OCI-LY7 (cell line): Measurements from ENCODE around the gene LRIG3.

Experiments
- CTCF ChIP-seq: fragments of 200-600 bp; sonication (generic); conservative IDR thresholded peaks from 2 replicates; pipeline ENCODE4 v1.5.1; 2014; ENCODE audit warnings: mild to moderate bottlenecking, antibody characterized with exemption, low read length, moderate library complexity, mixed read lengths
- EZH2phosphoT487 ChIP-seq: fragments of 200-600 bp; sonication (generic); IDR thresholded peaks from 2 replicates; pipeline ENCODE4 v1.6.1; 2018; ENCODE audit warnings: low read depth, borderline replicate concordance, mild to moderate bottlenecking, mixed run types, antibody characterized with exemption, low read length, moderate library complexity, mixed read lengths

GRCh38 chr12:58847901-58848600 is 72.3 kb downstream of the LRIG3 start:
- TF ChIP-seq CTCF, result no peak
- TF ChIP-seq EZH2phosphoT487, result no peak
